Endothelial cell of umbilical vein (primary cell): ENCODE data around the gene KDM4B. TPM values are rescaled to one million over a fixed set of nuclear protein-coding genes. Genes with fewer than 3 reads are reported as not detected.

Experiments
- BruUV-seq: library from RNA; stranded (reverse); fragments of 400-500 nt; replicated peaks from 2 replicates; lab custom pipeline; 2021; lab: Mats Ljungman, UMichigan
- CTCF ChIA-PET: fragments of 300-600, 350-600 bp; sonication (Branson Sonifier 250); formaldehyde crosslinking; loops from one replicate; lab custom pipeline; 2021; ENCODE audit warnings: antibody characterized with exemption, inconsistent platforms; lab: Charles Lee
- POLR2A ChIA-PET: fragments of 300-600, 350-600 bp; sonication (Branson Sonifier 250); formaldehyde crosslinking; loops from one replicate; lab custom pipeline; 2021; ENCODE audit warnings: antibody characterized with exemption, inconsistent platforms; lab: Charles Lee
- DNase-seq: peaks from one replicate; pipeline ENCODE4 v3.0.0-alpha.2; 2011; ENCODE audit warnings: low read depth, low spot score
- FAIRE-seq: peaks from 2 replicates; lab custom pipeline; 2011; peaks lifted over from hg19 to GRCh38; lab: Jason Lieb, UNC
- H2AFZ ChIP-seq: 2 replicates; pipeline ENCODE4 v1.6.0; 2012; ENCODE audit warnings: low read depth, low read length, control low read depth, inconsistent platforms
- H3K27ac ChIP-seq: 2 replicates; pipeline ENCODE4 v1.5.1; 2011; ENCODE audit warnings: low read depth, mild to moderate bottlenecking, control low read depth, low read length, moderate library complexity; ENCODE audit not compliant: insufficient read depth
- H3K27me3 ChIP-seq, 2 experiments: 2 replicates each; pipeline versions ENCODE4 v1.6.0 to v1.6.1; 2011; ENCODE audit warnings: low read length in 2 of 2, mixed read lengths in 1 of 2; ENCODE audit not compliant: control insufficient read depth in 2 of 2, insufficient read depth in 2 of 2
- H3K36me3 ChIP-seq, 2 experiments: 2 replicates in 1 of 2; 3 replicates in 1 of 2; pipeline ENCODE4 v1.5.1; 2011; ENCODE audit warnings: low read length in 2 of 2, mild to moderate bottlenecking in 1 of 2, moderate library complexity in 1 of 2; ENCODE audit not compliant: control insufficient read depth in 2 of 2, insufficient read depth in 2 of 2; ENCODE audit errors: extremely low read depth in 1 of 2
- H3K4me1 ChIP-seq: 3 replicates; pipeline ENCODE4 v1.5.1; 2011; ENCODE audit warnings: mild to moderate bottlenecking, low read length; ENCODE audit not compliant: control insufficient read depth, insufficient read depth; ENCODE audit errors: extremely low read depth
- H3K4me2 ChIP-seq: 2 replicates; pipeline ENCODE4 v1.6.1; 2011; ENCODE audit warnings: low read length, control low read depth, mixed read lengths; ENCODE audit not compliant: insufficient read depth
- H3K4me3 ChIP-seq, 3 experiments: fragments of 200-600 bp in 1 of 3; sonication (generic), shearing (Covaris generic) in 1 of 3; replicated peaks in 1 of 3; 2 replicates each; pipeline ENCODE4 v1.5.1; 2011 to 2016; ENCODE audit warnings: control low read depth in 3 of 3, low read length in 3 of 3, mild to moderate bottlenecking in 2 of 3, inconsistent platforms in 1 of 3, low read depth in 1 of 3, moderate library complexity in 1 of 3; ENCODE audit not compliant: insufficient read depth in 1 of 3
- H3K79me2 ChIP-seq: 2 replicates; pipeline ENCODE4 v1.6.0; 2012; ENCODE audit warnings: low read length, inconsistent platforms; ENCODE audit not compliant: control insufficient read depth, insufficient read depth
- H3K9ac ChIP-seq: replicated peaks from 2 replicates; pipeline ENCODE3; 2011; ENCODE audit warnings: low read length, control low read depth; ENCODE audit not compliant: insufficient read depth; ENCODE audit errors: extremely low read depth
- H3K9me1 ChIP-seq: replicated peaks from 3 replicates; pipeline ENCODE4 v1.6.0; 2011; ENCODE audit warnings: mild to moderate bottlenecking, low read length; ENCODE audit not compliant: control insufficient read depth, insufficient read depth; ENCODE audit errors: extremely low read depth
- H3K9me3 ChIP-seq: replicated peaks from 2 replicates; pipeline ENCODE4 v1.5.1; 2012; ENCODE audit warnings: low read length, inconsistent platforms; ENCODE audit not compliant: control insufficient read depth, insufficient read depth
- H4K20me1 ChIP-seq: replicated peaks from 2 replicates; pipeline ENCODE3; 2011; ENCODE audit warnings: mild to moderate bottlenecking, low read length; ENCODE audit not compliant: control insufficient read depth, insufficient read depth; ENCODE audit errors: extremely low read depth
- CTCF ChIP-seq, 2 donors: IDR thresholded peaks; 1 replicate in 1 of 2; 2 replicates in 1 of 2; pipeline ENCODE4 v1.5.1; 2011; ENCODE audit warnings: low read length in 2 of 2, mild to moderate bottlenecking in 2 of 2, moderate library complexity in 2 of 2, control low read depth in 1 of 2, inconsistent platforms in 1 of 2, low read depth in 1 of 2; ENCODE audit not compliant: insufficient read depth in 1 of 2; ENCODE audit errors: extremely low read depth in 1 of 2
- EZH2 ChIP-seq: IDR thresholded peaks from 2 replicates; pipeline ENCODE4 v1.6.1; 2012; ENCODE audit warnings: borderline replicate concordance, low read depth, mild to moderate bottlenecking, moderate library complexity, low read length, inconsistent platforms; ENCODE audit not compliant: severe bottlenecking
- FOS ChIP-seq: IDR thresholded peaks from 2 replicates; pipeline ENCODE4 v1.6.1; 2011; ENCODE audit warnings: mild to moderate bottlenecking, low read length, moderate library complexity, borderline replicate concordance; ENCODE audit not compliant: insufficient read depth
- GATA2 ChIP-seq: IDR thresholded peaks from 2 replicates; pipeline ENCODE4 v1.7.0; 2011; ENCODE audit warnings: low read depth, mild to moderate bottlenecking, moderate library complexity, mixed read lengths, low read length; ENCODE audit not compliant: insufficient read length, insufficient read depth
- JUN ChIP-seq: IDR thresholded peaks from 2 replicates; pipeline ENCODE4 v1.6.1; 2011; ENCODE audit warnings: borderline replicate concordance, low read depth; ENCODE audit not compliant: insufficient read length, insufficient read depth
- MYC ChIP-seq: IDR thresholded peaks from one replicate; pipeline ENCODE4 v1.6.1; 2011; ENCODE audit warnings: mild to moderate bottlenecking, low read depth, low read length
- POLR2A ChIP-seq: IDR thresholded peaks from 2 replicates; pipeline ENCODE4 v1.6.1; 2012; ENCODE audit warnings: low read depth, mild to moderate bottlenecking, control low read depth, low read length
- POLR2AphosphoS5 ChIP-seq: IDR thresholded peaks from 2 replicates; pipeline ENCODE4 v1.6.1; 2012; ENCODE audit warnings: low read depth, mild to moderate bottlenecking, control low read depth, low read length, moderate library complexity; ENCODE audit not compliant: insufficient read depth
- dilution Hi-C: fragments of 300-500 bp; cut with MboI; formaldehyde crosslinking; loops from one replicate; pipeline ENCODE4 v1.15.0; 2019; ENCODE audit warnings: low sequenced_read_pairs; ENCODE audit not compliant: extremely low pct_ligation_motif_present
- intact Hi-C: fragments of 100-400 bp; cut with micrococcal nuclease; formaldehyde crosslinking; loops from one replicate; pipeline ENCODE4 v1.10.0; 2022
- polyA plus RNA-seq, 4 experiments: library from polyadenylated mRNA; depleted of rRNA in 3 of 4; stranded (reverse) in 3 of 4; unstranded in 1 of 4; fragments of >200 nt; gene quantifications; 2 replicates each; pipeline versions ENCODE4 v1.2.1 to v1.2.3, GENCODE V29; 2011 to 2012; ENCODE audit warnings: missing spikeins in 1 of 4
- total RNA-seq: library from RNA; stranded (reverse); gene quantifications from 2 replicates; pipeline ENCODE4 v1.2.3, GENCODE V29; 2021

KDM4B gene
- total and polyA plus RNA-seq, 2 donors (not counting 3 experiments of a cell fraction or from before 2014, with no cell fraction given): 12.4 to 37.2 TPM

GRCh38 chr19:5093297-5093928, 124.5 kb downstream of the KDM4B start:
- POLR2A ChIA-PET: no interaction called here
- Histone ChIP-seq H3K9ac (no peak overlapping the region), H3K9me1 (no peaks in the 10 kb centered on the region), H3K27me3 (no peaks in the 10 kb centered on the region), H3K4me2 (no peak overlapping the region), H3K27ac (no peak overlapping the region), H3K79me2 (no peaks in the 10 kb centered on the region), H3K4me1 (no peaks in the 10 kb centered on the region), H3K4me3 (no peak overlapping the region), H4K20me1 (no peaks in the 10 kb centered on the region), H3K36me3 (peaks cover 0 to 2% of the 10 kb centered on the region in 2 experiments), H3K9me3 (no peaks in the 10 kb centered on the region), H2AFZ (no peak overlapping the region)
- no peak for TF ChIP-seq EZH2
- no peak for TF ChIP-seq FOS
- BruUV-seq: no TSS peak
- no peak for DNase-seq
- CTCF ChIA-PET: no interaction called here
- intact Hi-C loops: no loop called here
- no peak for FAIRE-seq
- dilution Hi-C loops: no loop called here

- Histone ChIP-seq H3K9me1 (no peaks in the 10 kb centered on the region), H3K36me3 (peaks cover 0 to 2% of the 10 kb centered on the region in 2 experiments), H3K27me3 (no peaks in the 10 kb centered on the region), H3K79me2 (no peaks in the 10 kb centered on the region), H2AFZ (no peak overlapping the region), H3K4me1 (no peaks in the 10 kb centered on the region), H3K9me3 (no peaks in the 10 kb centered on the region), H3K4me2 (no peak overlapping the region), H4K20me1 (no peaks in the 10 kb centered on the region), H3K27ac (no peak overlapping the region), H3K9ac (no peak overlapping the region), H3K4me3 (no peak overlapping the region)
- ChIA-PET POLR2A (no interaction called here), CTCF (no interaction called here)
- DNase-seq (no peak), FAIRE-seq (no peak)
- no TSS peak for BruUV-seq
- TF ChIP-seq EZH2: no peak
- TF ChIP-seq POLR2AphosphoS5: no peak
- TF ChIP-seq MYC: no peak
- TF ChIP-seq POLR2A: no peak
- TF ChIP-seq CTCF (IDR thresholded peaks at IDR 0.05; ENCODE audit: extremely low read depth in 1 of 2, insufficient read depth in 1 of 2, low read depth in 1 of 2, low read length in 2 of 2): no peak
- TF ChIP-seq GATA2: no peak
- no peak for TF ChIP-seq JUN
- TF ChIP-seq FOS: no peak
- dilution Hi-C loops: no loop called here
- intact Hi-C loops: no loop called here
Observed at GRCh38 chr19:5093948-5094718, 125.2 kb downstream of the KDM4B start.
